Measurements from ENCODE around the gene DGKG. TPM values are rescaled to one million over a fixed set of nuclear protein-coding genes. Genes with fewer than 3 reads are reported as not detected.
A peak's percentile ranks its signal among the peaks of the same experiment; 100 is the strongest.

The DGKG gene
- total and polyA plus RNA-seq, 4 donors = 2.1 to 13.7 (median 8.0) TPM

GRCh38 chr3:186100398-186100797 is 261.6 kb downstream of the DGKG start:
- H3K4me3 ChIP-seq = no peak overlapping the region
- 57 to 74% methylated on average over 3 of the region's 3 CpGs for WGBS, 2 donors
- no peaks in the 10 kb centered on the region for H3K27me3 ChIP-seq (ENCODE audit: control insufficient read depth in 3 of 3, insufficient read depth in 3 of 3, low read length in 2 of 3)
- peaks cover 5 to 94% (median 43%) of the 10 kb centered on the region in 5 donors for H3K4me1 ChIP-seq (ENCODE audit: control insufficient read depth in 5 of 5, insufficient read depth in 5 of 5, low read length in 5 of 5)
- no peak overlapping the region for H3K9ac ChIP-seq (ENCODE audit: insufficient read depth in 1 of 2, low read length in 2 of 2)
- H3K27ac ChIP-seq (ENCODE audit: low read depth in 1 of 2, low read length in 1 of 2) = no peak overlapping the region
- ATAC-seq (ENCODE audit: insufficient read depth, low FRiP score) (no peak), DNase-seq (peak in 1 of 3 donors; percentile 61)
- no peak for TF ChIP-seq CTCF (IDR thresholded peaks at IDR 0.05; ENCODE audit: control extremely low read depth, extremely low read depth)
- no peaks in the 10 kb centered on the region for H3K9me3 ChIP-seq (ENCODE audit: control insufficient read depth in 4 of 4, insufficient read depth in 3 of 4, low read length in 3 of 4)
- H3K36me3 ChIP-seq (ENCODE audit: control insufficient read depth in 4 of 4, insufficient read depth in 4 of 4, low read length in 4 of 4) = peaks cover 0 to 3% (median 1%) of the 10 kb centered on the region in 4 donors

- H3K9ac ChIP-seq (ENCODE audit: insufficient read depth in 1 of 2, low read length in 2 of 2) = peak overlapping the region in 1 of 2 donors; percentile 42
- H3K4me3 ChIP-seq = no peak overlapping the region
- peaks cover 0 to 3% (median 1%) of the 10 kb centered on the region in 4 donors for H3K36me3 ChIP-seq (ENCODE audit: control insufficient read depth in 4 of 4, insufficient read depth in 4 of 4, low read length in 4 of 4)
- no peak overlapping the region for H3K27ac ChIP-seq (ENCODE audit: low read depth in 1 of 2, low read length in 1 of 2)
- WGBS, 2 donors = 52 to 70% methylated on average over 5 of the region's 5 CpGs
- DNase-seq (peak; percentile 73 to 80 (median 79)), ATAC-seq (ENCODE audit: insufficient read depth, low FRiP score) (no peak)
- no peaks in the 10 kb centered on the region for H3K9me3 ChIP-seq (ENCODE audit: control insufficient read depth in 4 of 4, insufficient read depth in 3 of 4, low read length in 3 of 4)
- no peaks in the 10 kb centered on the region for H3K27me3 ChIP-seq (ENCODE audit: control insufficient read depth in 3 of 3, insufficient read depth in 3 of 3, low read length in 2 of 3)
- no peak for TF ChIP-seq CTCF (IDR thresholded peaks at IDR 0.05; ENCODE audit: control extremely low read depth, extremely low read depth)
- peaks cover 5 to 95% (median 43%) of the 10 kb centered on the region in 5 donors for H3K4me1 ChIP-seq (ENCODE audit: control insufficient read depth in 5 of 5, insufficient read depth in 5 of 5, low read length in 5 of 5)
These were observed 262.9 kb downstream of the DGKG start for GRCh38 chr3:186099178-186099577.

GRCh38 chr3:186098740-186099139 is 263.3 kb downstream of the DGKG start:
- no peak overlapping the region for H3K27ac ChIP-seq (ENCODE audit: low read depth in 1 of 2, low read length in 1 of 2)
- ATAC-seq (ENCODE audit: insufficient read depth, low FRiP score) = no peak
- no peaks in the 10 kb centered on the region for H3K27me3 ChIP-seq (ENCODE audit: control insufficient read depth in 3 of 3, insufficient read depth in 3 of 3, low read length in 2 of 3)
- no peak for TF ChIP-seq CTCF (IDR thresholded peaks at IDR 0.05; ENCODE audit: control extremely low read depth, extremely low read depth)
- no peak for DNase-seq
- peaks cover 0 to 3% (median 1%) of the 10 kb centered on the region in 4 donors for H3K36me3 ChIP-seq (ENCODE audit: control insufficient read depth in 4 of 4, insufficient read depth in 4 of 4, low read length in 4 of 4)
- no peaks in the 10 kb centered on the region for H3K9me3 ChIP-seq (ENCODE audit: control insufficient read depth in 4 of 4, insufficient read depth in 3 of 4, low read length in 3 of 4)
- 74 to 85% methylated on average over 3 of the region's 3 CpGs for WGBS, 2 donors
- peak overlapping the region; percentile 13 to 54 for H3K9ac ChIP-seq (ENCODE audit: insufficient read depth in 1 of 2, low read length in 2 of 2)
- no peak overlapping the region for H3K4me3 ChIP-seq
- H3K4me1 ChIP-seq (ENCODE audit: control insufficient read depth in 5 of 5, insufficient read depth in 5 of 5, low read length in 5 of 5) = peaks cover 5 to 90% (median 42%) of the 10 kb centered on the region in 5 donors
